Memory B cell (primary cell): ENCODE results near the gene C20orf173.
"Not testable (repeated sequence)": the region's sequence is repeated elsewhere in the genome, so short reads cannot be mapped to it uniquely, and the experiment has no call there.

Experiments used
- ATAC-seq: fragments of 150-1000 bp; cut with Tn5 transposase; 2 replicates; pipeline ENCODE4 v1.10.0; 2021; ENCODE audit warnings: low read depth, mild to moderate bottlenecking, moderate library complexity
- DNase-seq, 2 donors: peaks; one replicate each; pipeline ENCODE4 v3.0.0; 2022; ENCODE audit warnings: low spot score in 2 of 2
- H3K27ac Mint-ChIP-seq: one replicate; pipeline ENCODE4 v1.8.0; 2022; ENCODE audit warnings: mild to moderate bottlenecking, moderate library complexity, mixed read lengths
- H3K27me3 Mint-ChIP-seq: one replicate; pipeline ENCODE4 v1.8.0; 2022; ENCODE audit warnings: mixed read lengths
- H3K36me3 Mint-ChIP-seq: one replicate; pipeline ENCODE4 v1.8.0; 2022; ENCODE audit warnings: mild to moderate bottlenecking, mixed read lengths
- H3K4me1 Mint-ChIP-seq: one replicate; pipeline ENCODE4 v1.8.0; 2022; ENCODE audit warnings: mixed read lengths
- H3K4me3 Mint-ChIP-seq: one replicate; pipeline ENCODE4 v1.8.0; 2022; ENCODE audit warnings: mild to moderate bottlenecking, moderate library complexity, mixed read lengths
- H3K9me3 Mint-ChIP-seq: one replicate; pipeline ENCODE4 v1.8.0; 2022; ENCODE audit warnings: mixed read lengths

Gene C20orf173

GRCh38 chr20:35559042-35559693 lies 29.7 kb upstream of the C20orf173 start:
- no peak overlapping the region for H3K27ac Mint-ChIP-seq

GRCh38 chr20:35558451-35558850 lies 29.0 kb upstream of the C20orf173 start:
- Mint-ChIP-seq H3K36me3 (peaks cover 17% of the 10 kb centered on the region), H3K27me3 (no peaks in the 10 kb centered on the region)

More at GRCh38 chr20:35559042-35559693, 29.7 kb upstream of the C20orf173 start:
- ATAC-seq (no peak), DNase-seq (no peak)
- H3K4me3 Mint-ChIP-seq = no peak overlapping the region
- peaks cover 16% of the 10 kb centered on the region for H3K36me3 Mint-ChIP-seq
- H3K9me3 Mint-ChIP-seq = no peaks in the 10 kb centered on the region
- H3K4me1 Mint-ChIP-seq = no peaks in the 10 kb centered on the region
- H3K27me3 Mint-ChIP-seq = no peaks in the 10 kb centered on the region

GRCh38 chr20:35556871-35557270 lies 27.4 kb upstream of the C20orf173 start:
- H3K9me3 Mint-ChIP-seq = no peaks in the 10 kb centered on the region
- no peaks in the 10 kb centered on the region for H3K27me3 Mint-ChIP-seq
- H3K36me3 Mint-ChIP-seq = peaks cover 17% of the 10 kb centered on the region
- DNase-seq (no peak), ATAC-seq (no peak)
- H3K4me1 Mint-ChIP-seq = no peaks in the 10 kb centered on the region
- H3K4me3 Mint-ChIP-seq = no peak overlapping the region
- H3K27ac Mint-ChIP-seq = no peak overlapping the region

More at GRCh38 chr20:35558451-35558850, 29.0 kb upstream of the C20orf173 start:
- DNase-seq = no peak
- ATAC-seq = no peak
- Mint-ChIP-seq H3K27ac (no peak overlapping the region), H3K4me3 (no peak overlapping the region), H3K9me3 (no peaks in the 10 kb centered on the region), H3K4me1 (no peaks in the 10 kb centered on the region)

GRCh38 chr20:35555951-35556645 lies 26.6 kb upstream of the C20orf173 start:
- ATAC-seq = no peak
- H3K36me3 Mint-ChIP-seq = peaks cover 17% of the 10 kb centered on the region

GRCh38 chr20:35555461-35555860 lies 26.0 kb upstream of the C20orf173 start:
- ATAC-seq, H3K27ac Mint-ChIP-seq, DNase-seq: not testable (repeated sequence)

More at GRCh38 chr20:35555951-35556645, 26.6 kb upstream of the C20orf173 start:
- Mint-ChIP-seq H3K27ac (no peak overlapping the region), H3K9me3 (no peaks in the 10 kb centered on the region), H3K4me1 (no peaks in the 10 kb centered on the region), H3K27me3 (no peaks in the 10 kb centered on the region), H3K4me3 (no peak overlapping the region)
- no peak for DNase-seq

GRCh38 chr20:35552914-35553313 lies 23.5 kb upstream of the C20orf173 start:
- ATAC-seq (no peak), DNase-seq (no peak)
- Mint-ChIP-seq H3K4me3 (no peak overlapping the region), H3K9me3 (no peaks in the 10 kb centered on the region), H3K27ac (no peak overlapping the region), H3K36me3 (peaks cover 24% of the 10 kb centered on the region), H3K27me3 (no peaks in the 10 kb centered on the region), H3K4me1 (no peaks in the 10 kb centered on the region)

More at GRCh38 chr20:35555461-35555860, 26.0 kb upstream of the C20orf173 start:
- H3K9me3 Mint-ChIP-seq, H3K4me3 Mint-ChIP-seq, H3K27me3 Mint-ChIP-seq, H3K4me1 Mint-ChIP-seq: not testable (repeated sequence)
- H3K36me3 Mint-ChIP-seq = peaks cover 17% of the 10 kb centered on the region

- Mint-ChIP-seq H3K36me3 (peaks cover 20% of the 10 kb centered on the region), H3K27me3 (no peaks in the 10 kb centered on the region), H3K9me3 (no peaks in the 10 kb centered on the region), H3K4me1 (no peaks in the 10 kb centered on the region), H3K4me3 (no peak overlapping the region), H3K27ac (no peak overlapping the region)
- ATAC-seq = no peak
- no peak for DNase-seq
Measured at GRCh38 chr20:35551503-35551902, 22.1 kb upstream of the C20orf173 start.

- H3K9me3 Mint-ChIP-seq = no peaks in the 10 kb centered on the region
- H3K36me3 Mint-ChIP-seq = peaks cover 11% of the 10 kb centered on the region
- no peak overlapping the region for H3K4me3 Mint-ChIP-seq
- H3K27ac Mint-ChIP-seq = no peak overlapping the region
- no peaks in the 10 kb centered on the region for H3K27me3 Mint-ChIP-seq
- ATAC-seq (no peak), DNase-seq (no peak)
- H3K4me1 Mint-ChIP-seq = peaks cover 2% of the 10 kb centered on the region
Measured at GRCh38 chr20:35547329-35547728, 17.9 kb upstream of the C20orf173 start.

- no peak for ATAC-seq
- Mint-ChIP-seq H3K27ac (no peak overlapping the region), H3K27me3 (no peaks in the 10 kb centered on the region), H3K9me3 (no peaks in the 10 kb centered on the region), H3K4me1 (peaks cover 2% of the 10 kb centered on the region), H3K36me3 (peaks cover 11% of the 10 kb centered on the region), H3K4me3 (no peak overlapping the region)
- no peak for DNase-seq
Measured at GRCh38 chr20:35546127-35546526, 16.7 kb upstream of the C20orf173 start.

GRCh38 chr20:35544941-35545340 lies 15.5 kb upstream of the C20orf173 start:
- ATAC-seq = not testable (repeated sequence)

GRCh38 chr20:35544436-35544835 lies 15.0 kb upstream of the C20orf173 start:
- no peaks in the 10 kb centered on the region for H3K27me3 Mint-ChIP-seq
- H3K36me3 Mint-ChIP-seq = peaks cover 7% of the 10 kb centered on the region
- ATAC-seq (no peak), DNase-seq (no peak)
- peaks cover 4% of the 10 kb centered on the region for H3K4me1 Mint-ChIP-seq
- H3K27ac Mint-ChIP-seq = no peak overlapping the region
- H3K9me3 Mint-ChIP-seq = no peaks in the 10 kb centered on the region
- no peak overlapping the region for H3K4me3 Mint-ChIP-seq

More at GRCh38 chr20:35544941-35545340, 15.5 kb upstream of the C20orf173 start:
- not testable (repeated sequence) for H3K27ac Mint-ChIP-seq, DNase-seq, H3K4me3 Mint-ChIP-seq, H3K27me3 Mint-ChIP-seq, H3K9me3 Mint-ChIP-seq, H3K36me3 Mint-ChIP-seq, H3K4me1 Mint-ChIP-seq

GRCh38 chr20:35542990-35543389 lies 13.5 kb upstream of the C20orf173 start:
- DNase-seq (no peak), ATAC-seq (no peak)
- peaks cover 4% of the 10 kb centered on the region for H3K36me3 Mint-ChIP-seq
- peaks cover 4% of the 10 kb centered on the region for H3K4me1 Mint-ChIP-seq
- no peaks in the 10 kb centered on the region for H3K27me3 Mint-ChIP-seq
- peak overlapping the region; percentile 71 for H3K27ac Mint-ChIP-seq
- H3K9me3 Mint-ChIP-seq = no peaks in the 10 kb centered on the region
- peak overlapping the region; percentile 91 for H3K4me3 Mint-ChIP-seq

- Mint-ChIP-seq H3K36me3 (peaks cover 4% of the 10 kb centered on the region), H3K4me1 (peaks cover 4% of the 10 kb centered on the region), H3K27me3 (no peaks in the 10 kb centered on the region), H3K27ac (peak within 1 kb of the TSS; percentile 71), H3K9me3 (no peaks in the 10 kb centered on the region), H3K4me3 (peak within 1 kb of the TSS; percentile 91)
- ATAC-seq (peak; percentile 93), DNase-seq (peak; percentile 95 to 97)
Measured at GRCh38 chr20:35541783-35542662, 12.6 kb upstream of the C20orf173 start, which contains the start of gene ERGIC3. TSS of gene ERGIC3 (plus strand) at chr20:35542078. CDS start at chr20:35542098, 20 bp downstream.
